ENCODE data around the gene GRAP2.
"Not testable (repeated sequence)": the region's sequence is repeated elsewhere in the genome, so short reads cannot be mapped to it uniquely, and the experiment has no call there.

Gene GRAP2

GRCh38 chr22:39943953-39944872 lies 43.3 kb downstream of the GRAP2 start:
- DNase-seq (ENCODE audit: low read depth in 2 of 2) = no peak

- DNase-seq (ENCODE audit: low read depth in 2 of 2) = no peak
These were observed 45.2 kb downstream of the GRAP2 start for GRCh38 chr22:39946126-39946502.

GRCh38 chr22:39946503-39947219 lies 45.8 kb downstream of the GRAP2 start:
- no peak for DNase-seq (ENCODE audit: low read depth in 2 of 2)

DNA sequence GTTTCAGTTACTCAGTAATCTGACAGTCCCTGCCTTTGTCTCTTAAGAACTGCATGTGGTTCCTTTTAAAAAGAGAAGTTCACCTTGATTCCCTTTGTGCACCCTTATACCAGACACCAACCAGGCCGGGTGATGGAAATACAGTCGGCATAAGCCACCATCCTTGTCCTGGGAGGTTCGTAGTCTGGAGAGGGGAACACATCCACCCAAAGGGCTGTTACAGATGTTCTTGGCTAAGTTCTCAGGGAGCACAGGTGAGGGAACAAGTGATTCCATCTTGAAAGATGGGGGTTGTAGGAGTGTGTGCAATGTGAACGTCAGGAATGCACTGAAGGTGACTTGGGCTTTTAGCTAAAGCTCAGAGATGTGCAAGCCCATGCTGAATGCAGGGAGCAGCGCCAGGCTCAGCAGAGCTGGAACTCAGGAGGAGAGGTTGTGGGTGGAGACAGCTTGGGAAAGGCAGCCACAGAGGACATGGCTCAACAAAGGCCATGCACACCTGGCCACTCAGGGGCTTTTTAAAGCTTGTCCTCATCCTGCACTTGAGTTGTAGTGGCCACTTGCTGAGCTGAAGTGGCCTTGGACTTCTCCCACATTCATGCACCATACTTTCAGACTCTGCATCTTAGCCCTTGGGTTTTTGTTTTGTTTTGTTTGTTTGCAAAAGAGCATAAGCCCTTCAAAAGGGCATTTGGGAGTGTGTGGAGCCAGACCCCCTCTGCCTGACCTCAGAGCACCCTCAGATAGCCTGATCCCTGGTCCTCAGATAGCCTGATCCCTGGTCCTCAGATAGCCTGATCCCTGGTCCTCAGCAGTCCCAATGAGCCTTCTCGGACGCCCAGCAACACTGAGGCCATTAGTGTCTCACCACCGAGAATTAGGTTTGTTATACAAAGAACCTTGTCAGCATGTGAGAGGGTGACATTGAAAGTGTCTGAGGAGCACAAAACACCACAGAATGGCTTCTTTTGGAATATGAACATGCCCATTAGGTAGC lies 46.6 kb downstream of the GRAP2 start:
- DNase-seq (ENCODE audit: low read depth in 2 of 2) = no peak

DNA sequence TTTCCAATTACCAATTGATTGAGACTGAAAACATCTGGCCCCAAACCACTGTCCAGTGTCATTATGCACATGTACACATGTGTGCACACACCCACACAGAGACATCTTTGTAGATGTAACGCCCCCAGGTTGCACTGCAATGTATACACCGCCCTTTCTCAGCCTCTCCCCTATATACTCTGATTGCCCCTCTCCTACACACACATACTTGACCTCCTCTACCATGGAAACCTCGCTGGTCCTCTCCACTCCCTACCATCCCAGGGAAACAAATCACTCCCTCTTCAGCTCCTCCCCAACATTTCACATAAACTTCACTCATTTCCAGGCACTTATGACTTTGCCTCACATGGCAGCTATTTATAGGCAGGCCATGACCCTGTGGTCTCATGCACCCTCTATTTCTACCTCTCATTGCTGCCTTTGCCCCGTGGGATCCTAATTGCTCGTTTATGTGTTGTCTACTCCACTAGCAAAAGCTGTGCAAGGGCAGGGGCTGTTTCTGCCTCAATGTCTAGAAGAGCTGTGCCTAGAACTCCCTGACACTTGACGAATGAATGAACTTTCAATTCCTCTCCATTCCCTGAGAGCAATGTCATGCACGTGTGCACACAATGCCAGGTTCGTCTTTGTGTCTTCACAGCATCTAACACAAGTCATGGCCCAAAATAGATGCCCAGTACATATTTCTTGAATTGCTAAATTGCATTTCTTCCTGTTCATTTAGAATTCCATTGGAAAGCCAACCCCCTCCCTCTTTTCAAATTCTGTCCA lies 49.3 kb downstream of the GRAP2 start:
- no peak for DNase-seq (ENCODE audit: low read depth in 2 of 2)

DNA sequence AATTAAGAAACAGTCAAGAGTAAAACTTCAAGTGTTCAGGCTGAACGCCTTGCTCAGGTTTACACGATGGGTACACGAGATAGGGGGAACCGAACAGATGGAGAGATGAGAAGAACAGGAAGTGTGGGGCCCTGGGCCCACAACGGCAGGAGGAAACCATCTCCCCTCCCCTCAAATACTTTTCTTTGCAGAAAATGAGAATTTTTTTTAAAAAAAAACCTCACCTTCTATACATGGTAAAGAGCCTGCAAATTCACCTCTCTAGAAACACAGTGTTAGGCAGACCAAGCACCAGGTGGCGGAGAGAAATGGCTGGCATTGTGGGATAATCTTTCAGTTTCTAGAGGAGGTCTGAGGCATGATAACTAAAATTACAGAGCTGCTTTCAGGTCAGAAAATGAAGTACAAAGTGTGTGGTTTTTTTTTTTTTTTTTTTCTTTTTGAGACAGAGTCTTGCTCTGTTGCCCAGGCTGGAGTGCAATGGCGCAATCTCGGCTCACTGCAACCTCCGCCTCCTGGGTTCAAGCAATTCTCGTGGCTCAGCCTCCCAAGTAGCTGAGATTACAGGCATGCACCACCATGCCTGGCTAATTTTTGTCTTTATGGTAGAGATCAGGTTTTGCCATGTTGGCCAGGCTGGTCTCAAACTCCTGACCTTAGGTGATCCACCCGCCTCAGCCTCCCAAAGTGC lies 50.9 kb downstream of the GRAP2 start:
- not testable (repeated sequence) for DNase-seq (ENCODE audit: low read depth in 2 of 2)

- no peak for DNase-seq (ENCODE audit: low read depth in 2 of 2)
These were observed 51.5 kb downstream of the GRAP2 start for GRCh38 chr22:39952347-39952746.

DNA sequence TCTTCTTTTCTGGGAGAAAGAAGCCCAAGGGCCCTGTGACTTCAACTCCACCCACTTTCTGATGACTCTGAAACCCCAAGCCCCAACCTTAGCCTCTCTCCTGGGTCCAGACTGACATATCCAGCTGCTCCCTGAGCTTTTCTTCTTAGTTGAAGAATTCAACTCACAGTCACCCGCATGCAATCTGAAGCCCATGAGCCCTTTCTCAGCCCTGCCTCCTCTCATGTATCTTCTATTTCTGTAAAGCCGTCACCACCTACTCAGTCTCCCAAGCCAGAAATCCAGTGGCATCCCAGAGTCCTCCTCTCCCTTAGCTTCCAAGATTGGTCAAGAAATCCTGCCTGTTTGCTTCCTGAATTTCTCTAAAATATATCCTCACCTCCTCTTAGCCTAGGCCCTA lies 52.2 kb downstream of the GRAP2 start:
- no peak for DNase-seq (ENCODE audit: low read depth in 2 of 2)

DNA sequence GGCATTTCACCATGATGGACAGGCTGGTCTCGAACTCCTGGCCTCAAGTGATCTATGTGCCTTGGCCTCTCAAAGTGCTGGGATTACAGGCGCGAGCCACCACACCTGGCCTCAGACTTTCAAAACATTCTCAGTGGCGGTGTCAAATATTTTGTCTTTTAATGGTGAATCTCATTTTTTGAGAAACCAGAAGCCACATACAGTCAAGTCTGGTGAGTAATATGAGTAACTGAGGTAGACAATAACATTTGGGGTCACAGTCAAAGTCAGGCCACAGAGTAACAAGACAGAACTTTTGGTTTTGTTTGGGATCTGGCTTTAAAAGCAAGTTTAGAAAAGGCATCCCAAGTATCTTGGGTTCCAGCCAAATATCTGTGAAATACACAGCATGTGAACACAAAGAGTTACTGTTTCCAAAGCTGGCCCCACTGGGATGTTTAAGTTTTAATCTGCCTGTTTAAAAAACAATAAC lies 53.7 kb downstream of the GRAP2 start:
- no peak for DNase-seq (ENCODE audit: low read depth in 2 of 2)

DNA sequence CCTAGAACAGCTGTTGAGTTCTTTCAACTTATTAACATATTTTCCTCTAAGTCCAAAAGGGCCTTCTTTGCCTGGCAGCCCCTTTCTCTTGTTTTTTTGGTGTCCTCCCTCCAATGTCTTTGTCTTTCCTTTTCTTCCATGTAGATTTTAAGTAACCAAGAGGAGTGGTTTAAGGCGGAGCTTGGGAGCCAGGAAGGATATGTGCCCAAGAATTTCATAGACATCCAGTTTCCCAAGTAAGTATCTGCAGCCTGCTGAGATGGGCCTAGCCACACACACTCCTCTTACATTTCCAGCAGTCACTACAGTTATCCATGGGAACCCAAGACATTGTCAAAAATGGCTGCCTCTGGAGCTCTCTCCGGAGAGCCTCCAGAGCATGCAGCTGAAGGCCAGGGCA lies 54.8 kb downstream of the GRAP2 start:
- no peak for DNase-seq (ENCODE audit: low read depth in 2 of 2)

GRCh38 chr22:39956932-39957664 lies 56.2 kb downstream of the GRAP2 start:
- no peak for DNase-seq (ENCODE audit: low read depth in 2 of 2)

DNA sequence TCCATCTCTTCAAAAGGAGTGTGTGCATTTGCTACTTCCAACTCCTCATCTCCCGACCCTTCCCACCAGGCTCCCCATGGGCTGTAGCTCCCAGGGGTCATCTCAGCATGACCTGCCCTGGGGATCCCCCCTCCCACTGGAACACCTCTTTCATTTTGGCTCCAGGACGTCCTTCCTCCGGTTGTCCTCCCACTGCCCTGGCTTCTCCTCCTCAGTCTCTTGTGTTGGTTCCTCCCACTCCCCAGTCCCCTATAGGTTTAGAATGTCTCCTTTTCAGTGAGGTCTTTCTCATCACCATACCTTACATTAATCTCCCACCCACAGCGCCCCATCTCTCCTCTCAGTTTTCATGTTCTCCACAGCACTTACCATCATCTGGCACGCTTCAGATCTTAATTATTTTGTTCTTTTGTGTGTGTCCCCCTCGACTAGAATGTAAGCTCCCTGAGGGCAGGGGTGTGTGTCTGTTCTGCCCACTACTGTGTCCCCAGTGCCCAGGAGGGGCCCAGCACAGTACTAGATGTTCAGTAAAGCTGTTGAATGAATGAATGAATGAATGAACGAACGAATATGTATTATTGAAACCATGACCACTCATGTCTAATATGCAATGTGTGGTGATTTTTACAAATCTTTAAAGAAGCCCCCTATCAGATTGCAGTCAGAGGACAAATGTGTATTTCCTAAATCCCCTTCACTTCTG lies 57.3 kb downstream of the GRAP2 start:
- no peak for DNase-seq (ENCODE audit: low read depth in 2 of 2)

DNA sequence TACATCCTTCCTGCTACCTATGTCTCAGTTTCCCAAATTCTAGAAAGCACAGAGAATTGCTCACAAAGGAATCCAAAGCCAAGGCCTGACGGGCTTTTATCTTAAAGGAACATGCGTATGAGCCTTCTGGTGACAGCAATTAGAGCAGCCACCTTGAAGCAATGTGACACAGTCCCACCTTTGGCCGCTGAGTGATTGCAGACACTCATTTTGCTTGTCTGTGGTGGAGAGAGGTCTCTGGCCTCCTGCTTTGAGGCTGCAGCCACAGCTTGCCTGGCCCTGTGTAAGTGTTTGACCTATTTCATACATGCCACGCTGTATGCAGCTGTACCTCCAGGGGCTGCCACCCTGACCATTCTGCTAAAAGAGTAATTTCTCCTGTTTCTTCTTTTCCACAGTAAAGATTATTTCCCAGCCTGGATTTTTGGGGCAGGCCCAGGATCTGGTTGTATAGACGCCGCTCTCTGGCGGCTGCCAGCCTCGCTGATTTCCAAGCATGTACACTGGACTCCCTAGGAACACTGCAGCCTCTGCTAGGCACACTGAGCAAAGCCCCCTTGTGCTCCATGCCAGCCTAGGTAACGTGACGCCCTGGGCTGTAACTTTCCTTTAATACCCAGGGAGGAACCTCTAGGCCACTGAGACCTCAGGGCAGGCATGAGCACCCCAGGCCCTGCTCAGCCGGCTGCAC lies 58.2 kb downstream of the GRAP2 start:
- no peak for DNase-seq (ENCODE audit: low read depth in 2 of 2)

GRCh38 chr22:39959640-39960447 lies 59.0 kb downstream of the GRAP2 start, which contains the start of gene TMA7B:
TMA7B (plus strand) TSS chr22:39960397; CDS start chr22:39964375, 3,978 bp downstream.
- no peak for DNase-seq (ENCODE audit: low read depth in 2 of 2)

DNA sequence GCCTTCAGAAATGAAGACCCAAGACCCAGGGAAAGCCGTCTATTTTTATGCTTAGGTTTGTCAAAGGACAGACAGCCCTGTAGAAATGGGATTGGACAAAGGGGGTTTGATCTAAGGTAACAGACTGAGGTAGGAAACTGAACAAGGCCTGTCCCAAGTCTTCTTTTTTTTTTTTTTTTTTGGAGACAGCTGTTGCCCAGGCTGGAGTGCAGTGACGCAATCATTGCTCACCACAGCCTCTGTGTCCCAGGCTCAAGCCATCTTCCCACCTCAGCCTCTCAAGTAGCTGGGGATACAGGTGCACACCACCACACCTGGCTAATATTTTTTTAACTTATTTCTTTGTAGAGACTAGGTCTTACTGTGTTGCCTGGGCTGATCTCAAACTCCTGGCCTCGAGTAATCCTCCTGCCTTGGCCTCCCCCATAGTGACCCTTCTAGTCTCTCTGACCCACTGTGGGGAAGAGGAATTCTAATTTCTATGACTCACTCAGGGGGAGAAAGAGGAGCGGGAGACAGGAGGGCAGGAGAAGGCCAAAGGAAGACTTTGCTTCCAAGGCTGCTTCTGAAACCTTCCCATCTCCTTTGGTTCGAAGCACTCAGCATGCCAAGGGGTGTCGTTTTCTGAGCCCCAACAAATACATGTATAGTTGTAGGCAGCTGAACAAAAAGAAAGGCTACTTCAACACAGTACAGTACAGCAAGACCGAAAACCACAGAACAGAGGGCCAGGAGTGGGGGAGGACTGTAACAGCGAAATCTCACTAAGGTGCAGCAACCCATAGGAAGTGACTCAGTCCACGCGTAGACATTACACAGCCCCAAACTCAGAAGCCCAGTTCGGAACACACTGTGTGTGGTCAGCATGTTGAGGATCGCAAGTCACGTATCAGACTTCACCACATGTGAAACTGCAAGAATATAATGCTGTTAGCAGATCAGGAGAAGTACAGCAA lies 60.2 kb downstream of the GRAP2 start:
- peak; percentile 46 to 64 for DNase-seq (ENCODE audit: low read depth in 2 of 2)

- DNase-seq (ENCODE audit: low read depth in 2 of 2) = no peak
These were observed 61.2 kb downstream of the GRAP2 start for GRCh38 chr22:39962071-39962470.
